BJ (cell line): ENCODE results near the gene TNFRSF19. TPM values are rescaled to one million over a fixed set of nuclear protein-coding genes. Genes with fewer than 3 reads are reported as not detected.

ENCODE experiments used
- CTCF ChIA-PET: fragments of 350-600 bp; formaldehyde crosslinking; extraction: SDS; loops from one replicate; lab custom pipeline; 2021; ENCODE audit warnings: antibody characterized with exemption, inconsistent platforms; lab: Yijun Ruan, JAX
- POLR2A ChIA-PET: fragments of 300-600 bp; sonication (Branson Sonifier 250); formaldehyde crosslinking; extraction: SDS; loops from one replicate; lab custom pipeline; 2021; ENCODE audit warnings: antibody characterized with exemption; lab: Charles Lee
- DNase-seq: peaks from one replicate; pipeline ENCODE4 v3.0.0-alpha.2; 2011; ENCODE audit warnings: low read depth
- H3K27me3 ChIP-seq: 2 replicates; pipeline ENCODE4 v1.6.0; 2011; ENCODE audit warnings: low read length; ENCODE audit not compliant: control insufficient read depth, insufficient read depth
- H3K36me3 ChIP-seq: 2 replicates; pipeline ENCODE4 v1.5.1; 2011; ENCODE audit warnings: low read length; ENCODE audit not compliant: control insufficient read depth, insufficient read depth
- H3K4me3 ChIP-seq: 2 replicates; pipeline ENCODE4 v1.5.1; 2011; ENCODE audit warnings: low read depth, mild to moderate bottlenecking, control low read depth, low read length
- polyA plus RNA-seq: library from polyadenylated mRNA; depleted of rRNA; stranded (reverse); fragments of >200 nt; gene quantifications from 2 replicates; pipeline ENCODE4 v1.2.3, GENCODE V29; 2011
- TF ChIP-seq, protein P1 (sequence below): IDR thresholded peaks from 2 replicates; pipeline ENCODE4 v1.5.1; 2011; ENCODE audit warnings: low read depth, mild to moderate bottlenecking, control low read depth, inconsistent platforms, low read length, moderate library complexity; ENCODE audit not compliant: insufficient read depth

TNFRSF19 gene
- polyA plus RNA-seq, 1 experiment: 14.8 TPM

DNA sequence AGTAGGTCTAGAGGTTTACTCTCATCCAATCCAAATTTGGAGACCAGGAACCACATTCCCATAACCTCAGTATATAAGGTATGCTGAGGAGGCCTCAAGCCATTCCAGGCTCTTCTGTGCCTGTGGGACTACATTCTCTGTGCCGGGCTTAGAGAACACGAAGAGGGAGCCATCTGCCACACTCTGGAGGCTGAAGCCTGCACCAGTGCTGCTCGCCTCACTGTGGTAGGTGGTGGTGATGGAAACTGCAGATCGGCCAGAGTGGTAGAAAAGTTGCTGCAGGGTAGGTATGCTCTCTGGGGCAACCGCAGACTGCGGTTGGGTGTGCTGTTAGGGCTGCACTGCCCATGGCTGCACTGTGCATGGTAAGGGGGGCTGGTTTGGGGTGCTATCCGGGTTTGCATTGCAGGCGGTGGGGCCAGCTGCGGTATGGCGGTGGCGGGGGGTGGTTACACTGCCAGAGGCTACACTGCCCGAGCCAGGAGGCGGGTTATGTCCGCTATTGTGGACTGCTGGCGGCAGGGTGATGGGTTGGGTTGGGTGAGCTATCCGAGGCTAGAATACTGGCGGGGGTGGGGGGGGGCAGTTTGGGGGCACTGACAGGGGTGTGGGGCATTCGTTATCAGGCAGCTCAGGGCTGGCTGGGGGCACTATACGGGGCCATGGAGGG, 145.0 kb downstream of the TNFRSF19 start:
- POLR2A ChIA-PET: no interaction called here

DNA sequence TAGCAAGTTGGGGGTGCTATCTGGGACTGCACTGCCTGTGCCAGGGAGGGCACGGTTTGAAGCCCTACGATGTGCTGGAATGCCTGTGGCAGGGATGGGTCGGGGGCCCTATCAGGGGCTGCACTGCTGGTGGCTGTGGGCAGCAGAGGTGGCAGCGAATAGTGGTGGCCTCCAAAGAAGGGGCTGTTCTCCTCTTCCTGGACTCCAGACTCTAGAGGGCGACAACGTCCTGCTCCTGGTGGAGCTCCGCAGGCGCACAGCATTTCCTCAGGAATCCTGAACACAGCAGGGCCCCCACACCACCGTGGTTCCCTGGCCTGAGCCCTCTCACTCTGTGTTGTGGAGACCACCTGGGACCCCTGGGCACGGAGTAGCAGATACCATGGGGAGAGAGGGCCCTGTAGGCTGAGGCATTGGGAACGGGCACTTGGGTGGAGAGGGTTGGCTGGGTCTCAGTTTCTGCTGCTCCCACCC, 145.6 kb downstream of the TNFRSF19 start:
- ChIA-PET CTCF (interaction anchor here (1.1 to 1.3 kb wide), 2 partner anchors 12 to 14 kb away, joined by 3 read pairs; no protein-coding TSS in a partner anchor), POLR2A (no interaction called here)
- H3K27me3 ChIP-seq: no peaks in the 10 kb centered on the region
- no peak for DNase-seq
- H3K4me3 ChIP-seq: no peak overlapping the region
- TF ChIP-seq, protein P1, sequence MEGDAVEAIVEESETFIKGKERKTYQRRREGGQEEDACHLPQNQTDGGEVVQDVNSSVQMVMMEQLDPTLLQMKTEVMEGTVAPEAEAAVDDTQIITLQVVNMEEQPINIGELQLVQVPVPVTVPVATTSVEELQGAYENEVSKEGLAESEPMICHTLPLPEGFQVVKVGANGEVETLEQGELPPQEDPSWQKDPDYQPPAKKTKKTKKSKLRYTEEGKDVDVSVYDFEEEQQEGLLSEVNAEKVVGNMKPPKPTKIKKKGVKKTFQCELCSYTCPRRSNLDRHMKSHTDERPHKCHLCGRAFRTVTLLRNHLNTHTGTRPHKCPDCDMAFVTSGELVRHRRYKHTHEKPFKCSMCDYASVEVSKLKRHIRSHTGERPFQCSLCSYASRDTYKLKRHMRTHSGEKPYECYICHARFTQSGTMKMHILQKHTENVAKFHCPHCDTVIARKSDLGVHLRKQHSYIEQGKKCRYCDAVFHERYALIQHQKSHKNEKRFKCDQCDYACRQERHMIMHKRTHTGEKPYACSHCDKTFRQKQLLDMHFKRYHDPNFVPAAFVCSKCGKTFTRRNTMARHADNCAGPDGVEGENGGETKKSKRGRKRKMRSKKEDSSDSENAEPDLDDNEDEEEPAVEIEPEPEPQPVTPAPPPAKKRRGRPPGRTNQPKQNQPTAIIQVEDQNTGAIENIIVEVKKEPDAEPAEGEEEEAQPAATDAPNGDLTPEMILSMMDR: peak; percentile 25
- no peaks in the 10 kb centered on the region for H3K36me3 ChIP-seq

More for the DNA sequence above, 145.0 kb downstream of the TNFRSF19 start:
- TF ChIP-seq, protein P1: no peak
- H3K27me3 ChIP-seq: no peaks in the 10 kb centered on the region
- no peak overlapping the region for H3K4me3 ChIP-seq
- CTCF ChIA-PET: interaction anchor here (1.1 to 1.3 kb wide), 2 partner anchors 12 to 14 kb away, joined by 3 read pairs; no protein-coding TSS in a partner anchor
- no peaks in the 10 kb centered on the region for H3K36me3 ChIP-seq
- DNase-seq: no peak

DNA sequence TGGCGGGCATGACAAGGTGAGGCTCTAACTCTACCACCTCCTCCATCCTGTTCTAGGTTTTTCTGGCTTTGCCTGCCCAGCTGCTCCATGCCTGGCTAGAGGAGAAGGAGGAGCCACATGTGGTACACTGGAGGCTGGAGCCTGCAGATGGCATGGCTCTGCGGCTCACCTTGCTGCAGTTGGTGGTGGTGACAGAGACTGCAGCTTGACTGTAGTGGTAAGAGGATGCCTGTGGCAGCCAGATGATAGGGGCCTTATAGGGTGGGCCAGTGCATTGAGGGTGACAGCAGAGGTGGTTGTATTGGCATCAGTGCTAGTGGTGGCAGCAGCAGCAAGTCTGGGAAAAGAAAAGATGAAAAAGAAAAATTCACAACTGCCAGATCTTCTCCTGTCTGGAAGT, 146.2 kb downstream of the TNFRSF19 start:
- TF ChIP-seq, protein P1: no peak
- no peak overlapping the region for H3K4me3 ChIP-seq
- no peak for DNase-seq
- H3K36me3 ChIP-seq: no peaks in the 10 kb centered on the region
- POLR2A ChIA-PET: no interaction called here
- CTCF ChIA-PET: interaction anchor here (1.3 kb wide), 1 partner anchor 13 kb away, joined by 3 read pairs; no protein-coding TSS in a partner anchor
- no peaks in the 10 kb centered on the region for H3K27me3 ChIP-seq

DNA sequence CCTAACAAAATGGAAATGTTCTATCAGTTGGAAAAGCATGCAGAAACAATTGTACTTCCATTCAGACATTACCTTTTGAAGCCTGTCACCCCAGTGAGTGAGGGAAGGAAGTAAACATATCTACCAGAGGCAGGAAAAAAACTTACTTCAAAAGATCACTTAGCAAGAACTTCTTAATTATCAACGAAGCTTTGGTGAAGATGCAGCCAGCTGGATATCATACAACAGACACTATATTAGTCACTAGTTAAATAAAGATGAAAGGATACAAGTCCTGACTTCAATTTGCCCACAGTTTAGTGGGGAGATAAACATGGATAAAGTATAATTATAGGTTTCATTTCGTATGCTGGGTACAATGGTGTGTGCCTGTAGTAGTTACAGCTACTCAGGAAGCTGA, 148.8 kb downstream of the TNFRSF19 start:
- POLR2A ChIA-PET: no interaction called here
- TF ChIP-seq, protein P1: no peak
- no peaks in the 10 kb centered on the region for H3K27me3 ChIP-seq
- CTCF ChIA-PET: interaction anchor here (1.0 to 1.7 kb wide), 3 partner anchors 10 to 152 kb away, joined by 3 to 5 read pairs (median 4); no protein-coding TSS in a partner anchor
- no peak for DNase-seq
- no peaks in the 10 kb centered on the region for H3K36me3 ChIP-seq
- H3K4me3 ChIP-seq: no peak overlapping the region

DNA sequence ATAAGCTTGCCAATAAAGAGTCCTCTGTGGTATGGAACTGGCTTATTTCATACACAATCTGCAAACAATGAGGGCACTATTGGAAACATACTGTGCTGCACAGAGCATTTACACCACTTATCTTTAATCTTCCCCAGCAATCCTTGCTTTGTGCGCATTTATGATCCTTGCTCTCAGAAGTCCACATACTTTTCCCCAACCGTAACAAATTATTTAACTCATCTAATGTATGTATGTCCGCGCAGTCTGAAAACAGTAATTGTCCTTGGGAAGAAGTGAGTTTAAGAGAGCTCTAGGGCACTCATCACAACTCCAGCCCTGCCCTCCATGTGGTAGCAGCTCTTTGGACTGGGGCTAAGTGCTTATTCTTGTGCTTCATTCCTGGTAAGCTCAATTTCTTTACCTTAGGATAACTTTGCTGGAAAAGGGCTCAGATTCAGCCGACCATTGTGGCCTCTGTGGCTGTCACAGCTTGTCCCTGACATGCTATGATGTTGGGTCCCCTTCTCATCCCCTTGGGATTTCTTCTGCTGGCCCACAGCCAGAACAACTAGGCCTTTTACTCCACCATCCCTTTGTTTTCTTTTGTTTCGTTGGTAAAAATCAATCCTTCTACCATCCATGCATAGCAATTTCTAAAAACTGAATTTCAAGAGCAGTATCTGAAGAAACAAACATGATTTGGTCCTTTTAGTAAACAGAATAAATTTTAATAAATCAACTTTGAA, 152.7 kb downstream of the TNFRSF19 start:
- CTCF ChIA-PET: no interaction called here
- TF ChIP-seq, protein P1: no peak
- Histone ChIP-seq H3K27me3 (no peaks in the 10 kb centered on the region), H3K4me3 (no peak overlapping the region), H3K36me3 (no peaks in the 10 kb centered on the region)
- POLR2A ChIA-PET: no interaction called here
- DNase-seq: no peak
